Activated CD8-positive, alpha-beta T cell treated with anti-CD3 and anti-CD28 coated beads for 36 hours (primary cell): ENCODE measurements around the gene RAB20. TPM values are rescaled to one million over a fixed set of nuclear protein-coding genes. Genes with fewer than 3 reads are reported as not detected.
A peak's percentile ranks its signal among the peaks of the same experiment; 100 is the strongest.
"Not testable (repeated sequence)": the region's sequence is repeated elsewhere in the genome, so short reads cannot be mapped to it uniquely, and the experiment has no call there.

Experiments
- ATAC-seq: fragments of 200-7000 bp; cut with Tn5 transposase; one replicate; pipeline ENCODE4 v1.10.0; 2021; ENCODE audit warnings: mild to moderate bottlenecking, moderate library complexity
- CTCF ChIA-PET: fragments of 350-600 bp; sonication (Branson Sonifier 250); formaldehyde crosslinking; loops from one replicate; lab custom pipeline; 2021; ENCODE audit warnings: antibody characterized with exemption; lab: Charles Lee
- POLR2A ChIA-PET: fragments of 350-600 bp; sonication (Branson Sonifier 250); formaldehyde crosslinking; loops from one replicate; lab custom pipeline; 2021; ENCODE audit warnings: antibody characterized with exemption; lab: Charles Lee
- DNase-seq: peaks from one replicate; pipeline ENCODE4 v3.0.0-alpha.2; 2020
- H3K27ac Mint-ChIP-seq: one replicate; pipeline ENCODE4 v1.8.0; 2021; ENCODE audit warnings: mild to moderate bottlenecking, mixed read lengths
- H3K27me3 Mint-ChIP-seq: one replicate; pipeline ENCODE4 v1.8.0; 2021; ENCODE audit warnings: mixed read lengths
- H3K36me3 Mint-ChIP-seq: one replicate; pipeline ENCODE4 v1.8.0; 2021; ENCODE audit warnings: low read depth, mixed read lengths
- H3K4me1 Mint-ChIP-seq: one replicate; pipeline ENCODE4 v1.8.0; 2021; ENCODE audit warnings: low read depth, mixed read lengths
- H3K4me3 Mint-ChIP-seq: one replicate; pipeline ENCODE4 v1.8.0; 2021; ENCODE audit warnings: mild to moderate bottlenecking, moderate library complexity, mixed read lengths
- H3K9me3 Mint-ChIP-seq: one replicate; pipeline ENCODE4 v1.8.0; 2021; ENCODE audit warnings: mixed read lengths
- intact Hi-C: fragments of 100-400 bp; cut with micrococcal nuclease; formaldehyde crosslinking; loops from one replicate; pipeline ENCODE4 v1.10.0; 2022
- total RNA-seq, 2 experiments: library from RNA; stranded (reverse); gene quantifications; one replicate each; pipeline ENCODE4 v1.2.3, GENCODE V29; 2021
- TF ChIP-seq, protein P1 (sequence below): fragments of 200-600 bp; IDR thresholded peaks from one replicate; pipeline ENCODE4 v1.8.0; 2022; ENCODE audit warnings: antibody characterized with exemption, mild to moderate bottlenecking

Gene RAB20
- 10 to 100 TPM; 10.3 to 11.1 TPM for total RNA-seq

GRCh38 chr13:110561344-110562035 lies at the start of gene RAB20:
Gene RAB20, minus strand, starts transcription at chr13:110561722. Its CDS starts 203 bp downstream, at chr13:110561519.
- DNase-seq (peak; percentile 69), ATAC-seq (peak; percentile 71)
- peaks cover 17% of the 10 kb centered on the region for H3K4me1 Mint-ChIP-seq
- CTCF ChIA-PET, result interaction anchor here (0.9 to 1.0 kb wide), 2 partner anchors 13 to 106 kb away, joined by 3 read pairs; no protein-coding TSS in a partner anchor
- H3K4me3 Mint-ChIP-seq, result peak within 1 kb of the TSS; percentile 82
- H3K36me3 Mint-ChIP-seq, result peaks cover 6% of the 10 kb centered on the region
- intact Hi-C loops, result no loop called here
- TF ChIP-seq, protein P1, sequence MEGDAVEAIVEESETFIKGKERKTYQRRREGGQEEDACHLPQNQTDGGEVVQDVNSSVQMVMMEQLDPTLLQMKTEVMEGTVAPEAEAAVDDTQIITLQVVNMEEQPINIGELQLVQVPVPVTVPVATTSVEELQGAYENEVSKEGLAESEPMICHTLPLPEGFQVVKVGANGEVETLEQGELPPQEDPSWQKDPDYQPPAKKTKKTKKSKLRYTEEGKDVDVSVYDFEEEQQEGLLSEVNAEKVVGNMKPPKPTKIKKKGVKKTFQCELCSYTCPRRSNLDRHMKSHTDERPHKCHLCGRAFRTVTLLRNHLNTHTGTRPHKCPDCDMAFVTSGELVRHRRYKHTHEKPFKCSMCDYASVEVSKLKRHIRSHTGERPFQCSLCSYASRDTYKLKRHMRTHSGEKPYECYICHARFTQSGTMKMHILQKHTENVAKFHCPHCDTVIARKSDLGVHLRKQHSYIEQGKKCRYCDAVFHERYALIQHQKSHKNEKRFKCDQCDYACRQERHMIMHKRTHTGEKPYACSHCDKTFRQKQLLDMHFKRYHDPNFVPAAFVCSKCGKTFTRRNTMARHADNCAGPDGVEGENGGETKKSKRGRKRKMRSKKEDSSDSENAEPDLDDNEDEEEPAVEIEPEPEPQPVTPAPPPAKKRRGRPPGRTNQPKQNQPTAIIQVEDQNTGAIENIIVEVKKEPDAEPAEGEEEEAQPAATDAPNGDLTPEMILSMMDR, result no peak
- POLR2A ChIA-PET, result interaction anchor here (0.9 to 1.8 kb wide), 2 partner anchors 10 to 35 kb away, joined by 3 read pairs; no protein-coding TSS in a partner anchor
- no peaks in the 10 kb centered on the region for H3K9me3 Mint-ChIP-seq
- H3K27me3 Mint-ChIP-seq, result peaks cover 17% of the 10 kb centered on the region
- H3K27ac Mint-ChIP-seq, result peak within 1 kb of the TSS; percentile 83

- TF ChIP-seq, protein P1, result no peak
- Mint-ChIP-seq H3K36me3 (peaks cover 5% of the 10 kb centered on the region), H3K9me3 (peaks cover 6% of the 10 kb centered on the region), H3K4me1 (peaks cover 10% of the 10 kb centered on the region), H3K27ac (peak overlapping the region; percentile 45), H3K4me3 (no peak overlapping the region), H3K27me3 (no peaks in the 10 kb centered on the region)
- DNase-seq, result peak; percentile 38
- POLR2A ChIA-PET, result no interaction called here
- ATAC-seq, result no peak
- intact Hi-C loops, result no loop called here
- CTCF ChIA-PET, result interaction anchor here (1.1 to 2.9 kb wide), 3 partner anchors 17 to 207 kb away, joined by 3 to 11 read pairs (median 3); no protein-coding TSS in a partner anchor
Measured at GRCh38 chr13:110610955-110611595, 49.6 kb upstream of the RAB20 start.

DNA sequence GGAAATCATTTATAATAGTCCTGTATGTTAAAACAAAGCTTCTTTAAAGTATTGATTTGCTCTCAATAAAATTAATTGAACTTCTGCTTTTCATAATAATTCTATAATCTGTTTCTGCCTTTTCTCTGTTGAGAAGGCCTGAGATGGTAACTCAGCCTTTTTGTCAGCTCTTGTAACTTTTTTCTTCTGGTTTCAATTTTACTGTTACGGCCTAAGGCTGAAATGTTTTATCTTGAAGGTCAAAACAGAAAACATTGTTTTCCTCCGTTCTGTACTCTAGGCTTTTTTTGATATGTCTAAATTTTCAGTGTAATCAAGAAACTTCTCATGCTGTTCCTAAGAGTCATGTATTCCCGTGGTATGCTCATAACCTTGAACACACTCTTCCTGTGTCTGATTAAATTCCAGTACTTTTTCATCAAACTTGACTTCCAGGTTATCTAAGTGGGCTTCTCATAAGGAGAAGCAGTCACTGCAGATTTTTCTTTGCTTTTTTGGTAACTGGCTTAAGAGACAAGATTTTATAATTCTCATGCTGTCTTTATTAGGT lies 46.2 kb upstream of the RAB20 start:
- POLR2A ChIA-PET, result no interaction called here
- TF ChIP-seq, protein P1, result no peak
- ATAC-seq (no peak), DNase-seq (no peak)
- H3K27me3 Mint-ChIP-seq, result peaks cover 4% of the 10 kb centered on the region
- CTCF ChIA-PET, result no interaction called here
- H3K4me3 Mint-ChIP-seq, result no peak overlapping the region
- H3K4me1 Mint-ChIP-seq, result peaks cover 5% of the 10 kb centered on the region
- no peaks in the 10 kb centered on the region for H3K9me3 Mint-ChIP-seq
- no peak overlapping the region for H3K27ac Mint-ChIP-seq
- intact Hi-C loops, result no loop called here
- H3K36me3 Mint-ChIP-seq, result no peaks in the 10 kb centered on the region

GRCh38 chr13:110606281-110606680 lies 44.8 kb upstream of the RAB20 start:
- H3K9me3 Mint-ChIP-seq, intact Hi-C loops, H3K27ac Mint-ChIP-seq, H3K4me1 Mint-ChIP-seq, POLR2A ChIA-PET, H3K27me3 Mint-ChIP-seq, CTCF ChIA-PET, H3K4me3 Mint-ChIP-seq, H3K36me3 Mint-ChIP-seq, ATAC-seq, DNase-seq: not testable (repeated sequence)

GRCh38 chr13:110605132-110605531 lies 43.6 kb upstream of the RAB20 start:
- Mint-ChIP-seq H3K9me3 (no peaks in the 10 kb centered on the region), H3K27ac (no peak overlapping the region), H3K4me1 (no peaks in the 10 kb centered on the region), H3K36me3 (no peaks in the 10 kb centered on the region), H3K4me3 (no peak overlapping the region), H3K27me3 (peaks cover 7% of the 10 kb centered on the region)
- ATAC-seq, result no peak
- POLR2A ChIA-PET, result no interaction called here
- CTCF ChIA-PET, result no interaction called here
- intact Hi-C loops, result no loop called here
- TF ChIP-seq, protein P1, result no peak
- no peak for DNase-seq
